Fibroblast of skin of scalp (primary cell): Measurements from ENCODE around the gene THSD4.
"Not testable (repeated sequence)": the region's sequence is repeated elsewhere in the genome, so short reads cannot be mapped to it uniquely, and the experiment has no call there.

Experiments used
- DNase-seq: peaks from one replicate; pipeline ENCODE4 v3.0.0-alpha.2; 2013

The THSD4 gene

GRCh38 chr15:71124937-71125790 is 9.9 kb downstream of the THSD4 start:
- DNase-seq, result no peak

DNA sequence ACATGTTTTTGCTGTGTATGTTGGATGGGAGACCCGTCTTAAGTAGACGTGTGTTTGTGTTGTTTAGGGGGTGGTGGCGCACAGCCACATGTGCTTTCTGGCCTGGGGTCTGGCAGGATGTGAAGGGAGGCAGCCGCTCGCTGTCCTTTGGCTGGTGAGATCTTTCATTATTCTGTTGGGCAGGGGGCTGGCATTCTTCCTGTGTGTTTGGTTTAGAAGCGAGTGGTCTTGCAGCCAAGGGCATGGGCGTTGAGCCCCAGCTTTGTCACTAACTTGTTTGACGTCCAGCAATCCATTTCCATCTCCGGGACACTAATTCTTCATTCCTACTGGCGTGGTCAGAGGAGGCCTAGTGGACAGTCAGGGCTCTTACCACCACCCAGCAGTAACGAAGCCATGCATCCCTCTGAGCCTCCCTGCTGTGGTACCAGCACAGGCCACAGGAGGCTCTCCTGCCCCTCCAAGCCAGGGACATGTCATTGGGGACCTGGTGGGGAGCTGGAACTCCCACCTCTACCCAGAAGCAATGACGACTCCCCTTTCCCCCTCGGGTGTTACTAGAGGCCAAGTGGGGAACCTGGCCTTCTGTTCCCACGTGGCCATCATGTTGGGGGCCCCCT is 10.7 kb downstream of the THSD4 start:
- DNase-seq, result no peak

DNA sequence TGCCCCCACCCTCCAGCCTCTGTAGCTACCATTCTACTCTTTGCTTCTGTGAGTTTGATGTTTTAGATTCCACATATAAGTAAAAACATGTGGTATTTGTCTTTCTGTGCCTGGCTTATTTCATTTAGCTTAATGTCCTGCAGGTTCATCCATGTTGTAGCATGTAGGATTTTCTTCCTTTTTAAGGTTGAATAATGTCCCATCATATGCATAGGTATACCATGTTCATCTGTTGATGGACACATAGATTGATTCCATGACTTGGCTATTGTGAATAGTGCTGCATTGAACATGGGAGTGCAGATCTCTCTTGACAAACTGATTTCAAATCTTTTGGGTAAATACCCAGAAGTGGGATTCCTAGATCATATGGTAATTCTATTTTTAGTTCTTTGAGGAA is 11.8 kb downstream of the THSD4 start:
- DNase-seq, result no peak

GRCh38 chr15:71128159-71128558 is 12.9 kb downstream of the THSD4 start:
- DNase-seq, result not testable (repeated sequence)

GRCh38 chr15:71128939-71129562 is 13.8 kb downstream of the THSD4 start:
- DNase-seq, result no peak

DNA sequence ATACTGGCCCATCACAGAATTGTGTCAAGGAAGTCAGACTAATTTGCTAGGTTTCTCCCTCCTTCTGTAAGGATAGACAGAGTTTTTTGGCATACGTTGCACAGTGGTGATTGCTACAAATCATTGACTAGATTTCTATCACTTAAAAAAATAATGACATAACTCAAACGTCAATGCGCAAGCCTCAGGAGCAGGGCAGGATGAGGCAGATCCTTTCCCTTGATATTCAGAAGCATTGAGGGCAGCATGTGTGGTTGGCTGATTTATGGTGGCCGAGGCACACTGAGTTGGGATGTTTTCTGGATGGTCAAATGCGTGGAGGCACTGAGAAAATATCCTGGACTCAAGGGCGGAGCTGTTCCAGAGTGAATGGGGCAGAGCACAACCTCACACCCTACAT is 14.4 kb downstream of the THSD4 start:
- DNase-seq, result no peak

DNA sequence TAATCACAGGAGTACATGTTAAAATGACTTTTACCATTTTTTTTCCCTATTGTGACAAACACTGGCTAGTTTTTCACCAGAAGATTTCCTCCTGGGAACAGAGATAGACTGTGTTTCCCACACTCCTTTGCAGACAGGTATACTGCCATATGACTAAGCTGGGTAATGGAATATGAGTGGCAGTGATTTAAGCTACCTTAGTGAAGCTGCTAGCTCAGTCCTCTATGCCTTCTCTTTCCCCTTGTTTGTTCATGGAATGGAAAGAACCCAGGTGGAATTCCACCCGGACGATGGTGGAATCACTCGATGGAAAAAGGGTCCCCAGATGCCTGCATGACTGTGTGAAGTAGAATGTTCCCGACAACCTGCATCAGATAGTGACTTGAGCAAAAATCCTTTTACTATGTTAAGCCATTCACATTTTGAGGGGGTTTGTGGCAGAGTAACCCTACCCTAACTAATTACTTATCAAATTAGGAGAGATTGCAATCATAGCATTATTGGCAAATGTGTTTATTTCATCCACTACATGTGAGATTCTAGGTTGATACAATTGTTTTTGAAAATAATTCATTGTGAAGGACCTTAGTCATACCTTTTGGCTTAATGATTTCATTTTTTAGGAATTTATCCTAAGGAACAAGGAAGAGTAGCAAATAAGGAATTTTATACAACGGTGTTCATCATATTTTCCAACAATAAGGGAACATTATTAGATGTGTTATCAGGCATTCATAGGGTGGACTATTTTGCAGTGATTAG is 16.5 kb downstream of the THSD4 start:
- DNase-seq, result no peak

GRCh38 chr15:71133747-71134472 is 18.6 kb downstream of the THSD4 start:
- DNase-seq, result no peak

DNA sequence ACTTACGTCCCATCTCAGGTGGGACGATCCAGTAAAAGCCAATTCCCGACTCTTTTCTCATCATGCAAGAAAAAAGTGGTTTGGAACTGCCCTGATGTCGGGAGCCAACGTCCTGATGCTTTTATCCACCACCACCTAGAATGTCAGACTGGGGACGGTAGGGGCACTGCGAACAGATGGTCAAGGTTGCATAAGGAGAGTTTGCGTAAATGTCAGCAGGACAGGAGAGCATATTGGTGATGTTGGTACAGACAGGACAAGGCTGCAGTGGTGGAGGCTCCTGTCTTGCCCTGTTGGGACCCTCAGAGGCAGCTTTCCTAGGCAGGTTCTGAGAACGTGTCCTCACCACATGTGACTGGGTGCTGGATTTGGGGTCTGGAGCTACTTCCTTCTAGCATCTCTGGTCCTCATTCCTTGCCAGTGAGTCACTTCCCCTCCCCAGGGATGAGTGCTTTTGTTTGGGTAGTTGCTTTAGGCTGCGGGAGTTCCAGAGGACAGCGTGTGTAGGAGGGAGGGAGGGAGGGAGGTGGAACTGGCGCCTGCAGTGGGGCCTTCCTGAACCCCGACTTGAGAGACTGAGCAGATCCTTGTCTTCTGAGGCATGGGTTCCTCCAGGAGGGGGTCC is 21.0 kb downstream of the THSD4 start:
- peak; percentile 89 for DNase-seq

DNA sequence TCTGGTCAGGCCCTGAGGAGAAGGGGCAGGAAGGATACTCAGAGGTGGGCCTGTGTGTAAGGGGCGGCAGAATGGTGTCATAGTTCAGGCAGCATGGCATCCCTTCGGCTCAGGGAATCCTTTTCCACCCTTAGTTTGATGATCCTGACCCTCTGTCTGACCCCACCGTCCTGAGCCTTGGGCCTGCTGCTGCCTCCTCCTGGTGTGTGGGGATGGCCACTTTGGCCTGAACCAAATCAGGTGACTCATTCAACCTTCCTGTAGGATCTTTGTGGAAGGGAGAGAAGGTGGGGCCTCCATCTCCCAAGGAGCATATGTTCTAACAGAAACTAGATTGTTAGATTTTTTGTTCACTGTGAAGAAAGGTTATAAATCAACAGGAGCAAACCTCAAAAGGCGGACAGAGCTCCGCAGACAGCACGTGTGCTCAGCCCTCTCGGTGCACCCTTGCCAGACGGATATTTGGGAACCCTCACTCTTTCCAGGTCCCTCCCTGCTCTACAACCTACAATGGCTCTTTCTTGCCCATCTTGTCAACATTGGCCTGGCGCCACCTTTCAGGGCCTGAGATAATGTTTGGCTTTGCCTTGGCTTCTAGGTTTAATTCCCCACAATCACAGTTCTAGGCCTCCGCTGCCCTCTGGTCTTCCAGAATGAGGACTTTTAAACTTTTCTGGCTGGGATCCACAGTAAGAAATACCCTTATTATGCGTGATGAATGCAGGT is 21.7 kb downstream of the THSD4 start:
- no peak for DNase-seq

DNA sequence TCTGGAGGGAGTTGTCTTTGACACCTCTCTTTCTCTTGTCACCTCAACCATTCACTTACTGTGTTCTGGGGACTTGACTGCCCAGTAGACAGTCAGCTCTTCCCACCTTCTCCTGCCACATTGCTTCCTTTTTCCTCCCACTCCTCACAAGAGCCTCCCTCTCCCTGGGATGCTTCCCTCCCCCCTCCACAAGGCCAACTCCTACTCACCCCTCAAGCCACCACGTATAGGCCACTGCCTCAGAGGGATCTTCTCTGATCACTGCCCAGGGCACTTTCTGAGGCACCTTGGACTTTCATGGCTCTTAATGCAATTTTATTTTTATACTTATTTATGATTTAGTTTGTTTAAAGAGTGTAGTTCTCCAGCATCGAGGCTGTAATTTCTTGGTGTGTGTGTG is 23.2 kb downstream of the THSD4 start:
- DNase-seq, result no peak

GRCh38 chr15:71139241-71139640 is 24.0 kb downstream of the THSD4 start:
- DNase-seq, result no peak

- no peak for DNase-seq
These were observed 26.3 kb downstream of the THSD4 start for GRCh38 chr15:71141572-71141971.

GRCh38 chr15:71142780-71143179 is 27.5 kb downstream of the THSD4 start:
- DNase-seq, result no peak

- DNase-seq, result peak; percentile 45
These were observed 28.4 kb downstream of the THSD4 start for GRCh38 chr15:71143373-71144310.

GRCh38 chr15:71145648-71146047 is 30.4 kb downstream of the THSD4 start:
- no peak for DNase-seq

DNA sequence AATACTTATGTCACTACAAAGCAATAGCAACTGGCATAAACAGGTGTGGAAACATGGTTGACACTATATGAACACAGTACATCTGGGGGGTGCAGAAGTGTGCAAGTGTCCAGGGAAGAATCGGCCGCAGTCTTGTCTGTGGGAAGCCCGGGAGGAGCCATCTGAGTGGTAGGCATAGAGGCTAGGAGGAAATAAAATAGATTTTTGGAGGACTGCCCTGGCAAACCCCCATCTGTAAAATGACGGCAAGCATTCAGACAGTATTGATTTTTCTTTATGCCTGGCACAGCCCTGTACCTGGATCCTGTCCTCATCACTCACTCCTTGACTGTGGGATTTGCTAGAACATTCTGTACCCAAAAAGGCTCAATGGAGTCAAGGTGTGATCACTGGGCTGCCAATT is 31.3 kb downstream of the THSD4 start:
- DNase-seq, result no peak

DNA sequence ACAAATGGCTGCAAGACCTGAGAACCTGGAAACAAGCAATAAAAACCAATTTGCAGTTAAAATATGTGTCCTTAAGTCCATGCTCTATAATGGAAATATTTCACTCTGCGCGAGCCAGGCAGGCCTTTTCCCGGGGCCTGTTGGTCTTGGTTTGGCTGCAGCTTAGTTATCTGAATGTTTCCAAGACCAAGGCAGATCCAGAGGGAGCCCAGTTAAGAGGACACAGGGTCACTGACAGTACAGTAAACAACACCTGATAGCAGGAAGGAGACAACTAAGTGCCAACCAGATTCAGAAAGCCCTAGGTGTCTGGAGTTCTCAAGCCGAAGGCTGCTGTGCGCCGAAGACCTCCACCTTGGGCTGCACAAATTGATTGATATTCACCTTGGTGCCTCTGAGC is 32.8 kb downstream of the THSD4 start:
- DNase-seq, result no peak

GRCh38 chr15:71149646-71150557 is 34.6 kb downstream of the THSD4 start:
- DNase-seq, result no peak
